ENCODE results near the gene UROC1.

UROC1 gene

GRCh38 chr3:126475413-126476114, 42.0 kb downstream of the UROC1 start, which contains the start of gene ZXDC:
TSS of gene ZXDC (minus strand) at chr3:126475891. CDS start at chr3:126475865, 26 bp downstream.
- peak; percentile 26 for TF ChIP-seq CTCF (conservative IDR thresholded peaks at IDR 0.05; ENCODE audit: control insufficient read depth, insufficient read depth, low read depth, low read length)
- H3K4me3 ChIP-seq (ENCODE audit: control insufficient read depth, low read depth, low read length) = peak within 1 kb of the TSS; percentile 85
- peak; percentile 90 for DNase-seq (ENCODE audit: low read depth)

GRCh38 chr3:126474498-126475412, 42.8 kb downstream of the UROC1 start:
- no peak for TF ChIP-seq CTCF (conservative IDR thresholded peaks at IDR 0.05; ENCODE audit: control insufficient read depth, insufficient read depth, low read depth, low read length)

GRCh38 chr3:126473292-126474168, 44.0 kb downstream of the UROC1 start:
- no peak for TF ChIP-seq CTCF (conservative IDR thresholded peaks at IDR 0.05; ENCODE audit: control insufficient read depth, insufficient read depth, low read depth, low read length)
- H3K4me3 ChIP-seq (ENCODE audit: control insufficient read depth, low read depth, low read length) = peak overlapping the region; percentile 13
- no peak for DNase-seq (ENCODE audit: low read depth)

More at GRCh38 chr3:126474498-126475412, 42.8 kb downstream of the UROC1 start:
- DNase-seq (ENCODE audit: low read depth) = peak; percentile 30
- H3K4me3 ChIP-seq (ENCODE audit: control insufficient read depth, low read depth, low read length) = peak overlapping the region; percentile 61

- H3K4me3 ChIP-seq (ENCODE audit: control insufficient read depth, low read depth, low read length) = peak overlapping the region; percentile 5
- peak; percentile 16 for TF ChIP-seq CTCF (conservative IDR thresholded peaks at IDR 0.05; ENCODE audit: control insufficient read depth, insufficient read depth, low read depth, low read length)
- peak; percentile 89 for DNase-seq (ENCODE audit: low read depth)
Measured at GRCh38 chr3:126472277-126473006, 45.1 kb downstream of the UROC1 start.

- H3K4me3 ChIP-seq (ENCODE audit: control insufficient read depth, low read depth, low read length) = no peak overlapping the region
- TF ChIP-seq CTCF (conservative IDR thresholded peaks at IDR 0.05; ENCODE audit: control insufficient read depth, insufficient read depth, low read depth, low read length) = no peak
- DNase-seq (ENCODE audit: low read depth) = no peak
Measured at GRCh38 chr3:126469479-126469878, 48.1 kb downstream of the UROC1 start.

Measured in fibroblast of mammary gland (primary cell).